ACHN (cell line): ENCODE results near the gene EGLN3.

Experiments used
- DNase-seq: peaks from one replicate; pipeline ENCODE4 v3.0.0-alpha.2; 2015
- in situ Hi-C: cut with HindIII; loops from 2 replicates; pipeline ENCODE4 v1.10.0; 2017; ENCODE audit warnings: low sequenced_read_pairs, low pct_ligation_motif_present, low pct_unique_long_range_greater_than_20kb

EGLN3 gene

DNA sequence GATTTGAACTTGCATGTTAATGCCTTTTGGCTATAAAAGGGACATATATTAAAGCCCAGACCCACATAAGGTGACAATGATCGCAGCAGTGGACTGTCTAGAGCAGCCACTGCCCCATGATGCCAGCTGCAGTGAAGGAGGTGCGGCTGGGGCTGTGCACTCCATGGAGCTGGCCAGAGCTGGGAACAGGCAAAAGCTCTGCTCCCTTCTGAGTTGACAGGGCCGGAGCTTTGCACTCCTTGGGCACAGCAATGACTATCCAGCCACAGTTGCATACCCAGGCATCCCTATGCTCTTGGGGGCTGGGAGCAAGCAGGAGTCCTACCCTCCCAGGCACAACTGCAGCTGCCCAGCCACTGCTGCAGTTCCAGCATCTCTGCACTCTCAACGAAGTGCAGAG, 50.2 kb downstream of the EGLN3 start:
- in situ Hi-C loops: no loop called here
- no peak for DNase-seq

DNA sequence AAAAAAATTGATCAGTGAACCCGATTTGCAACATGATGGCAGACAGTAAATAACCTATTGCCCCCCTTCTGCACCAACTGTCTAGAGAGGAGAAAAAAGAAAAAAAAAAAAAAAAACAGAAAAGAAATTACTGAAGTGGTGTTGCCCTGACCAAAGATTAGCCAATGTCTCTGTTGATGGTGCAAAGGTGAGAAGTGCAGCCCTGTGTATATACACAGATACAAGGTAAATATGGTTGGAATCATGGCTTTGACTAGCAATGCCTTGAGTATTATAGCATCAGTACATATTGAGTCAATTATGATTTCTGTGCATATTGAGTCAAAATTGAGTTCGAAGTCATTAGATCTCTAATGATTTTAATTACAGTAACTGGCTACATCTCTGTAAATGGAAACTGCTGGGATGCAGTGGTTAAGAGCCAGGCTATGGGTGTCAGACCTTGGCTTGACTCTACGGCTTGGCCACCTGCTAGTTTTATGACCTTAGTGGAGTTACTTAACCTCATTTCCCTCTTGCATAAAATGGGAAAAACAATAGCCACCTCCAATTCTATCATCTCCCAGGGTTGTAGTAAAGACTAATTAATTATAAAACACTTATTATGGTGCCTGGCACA, 51.0 kb downstream of the EGLN3 start:
- DNase-seq: no peak
- in situ Hi-C loops: no loop called here

DNA sequence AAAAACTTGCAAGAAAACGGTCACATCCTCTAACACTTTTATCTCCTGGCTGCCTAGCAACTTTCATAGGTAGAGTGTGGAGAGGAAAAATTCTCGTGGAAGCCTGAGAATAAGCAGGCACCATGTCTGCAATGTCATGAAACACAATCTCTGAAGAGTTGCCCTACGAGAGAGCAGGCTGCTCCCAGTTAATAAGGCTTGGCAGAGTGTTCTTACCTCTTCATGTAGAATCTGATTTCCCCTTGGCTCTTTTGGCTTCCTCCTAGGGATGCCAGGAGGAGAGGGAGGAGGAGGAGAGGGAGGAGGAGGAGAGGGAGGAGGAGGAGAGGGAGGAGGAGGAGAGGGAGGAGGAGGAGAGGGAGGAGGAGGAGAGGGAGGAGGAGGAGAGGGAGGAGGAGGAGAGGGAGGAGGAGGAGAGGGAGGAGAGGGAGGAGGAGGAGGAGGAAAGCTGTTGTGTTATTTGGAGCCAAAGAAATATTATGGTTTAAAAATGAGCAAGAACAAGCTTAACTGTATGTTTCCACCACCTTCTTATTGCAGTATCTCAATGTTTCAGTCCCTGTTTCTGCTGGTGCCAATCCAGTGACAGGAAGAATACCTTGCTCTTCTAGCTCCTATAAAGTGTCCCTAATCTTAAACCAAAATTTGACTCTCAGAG, 52.9 kb downstream of the EGLN3 start:
- no peak for DNase-seq
- in situ Hi-C loops: no loop called here

DNA sequence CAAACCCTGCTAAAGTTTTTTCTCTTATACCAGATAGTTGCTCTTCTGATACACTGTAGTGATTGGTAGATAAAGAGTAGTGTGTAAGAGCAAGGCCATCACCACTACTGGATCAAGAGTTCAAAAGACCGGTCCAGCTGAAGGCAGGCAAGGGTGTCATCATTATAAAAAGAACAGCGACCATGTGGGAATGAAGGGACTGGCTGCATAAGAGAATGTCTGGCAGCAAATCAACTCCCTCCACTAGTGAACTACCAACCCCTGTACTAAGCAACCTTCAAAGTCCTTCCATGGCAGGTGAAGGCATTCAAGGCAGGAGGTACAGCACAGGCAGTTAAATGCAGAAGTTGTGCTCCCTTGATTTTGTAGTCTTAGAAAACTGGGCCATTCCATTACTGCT, 53.5 kb downstream of the EGLN3 start:
- in situ Hi-C loops: no loop called here
- no peak for DNase-seq

DNA sequence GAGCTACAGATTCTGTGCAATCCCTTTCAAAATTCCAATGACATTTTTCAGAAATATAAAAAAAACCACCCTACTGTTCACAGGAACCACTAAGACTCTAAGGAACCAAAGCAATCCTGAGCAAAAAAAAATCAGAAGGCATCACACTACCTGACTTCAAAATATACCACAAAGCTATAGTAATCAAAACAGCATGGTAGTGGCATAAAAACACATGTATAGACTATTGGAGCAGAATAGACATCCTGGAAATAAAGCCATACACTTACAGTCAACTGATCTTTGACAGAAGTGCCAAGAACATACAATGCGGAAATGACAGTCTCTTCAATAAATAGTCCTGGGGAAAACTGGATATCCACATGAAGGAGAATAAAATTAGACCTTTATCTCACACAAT, 56.5 kb downstream of the EGLN3 start:
- no peak for DNase-seq
- in situ Hi-C loops: no loop called here

DNA sequence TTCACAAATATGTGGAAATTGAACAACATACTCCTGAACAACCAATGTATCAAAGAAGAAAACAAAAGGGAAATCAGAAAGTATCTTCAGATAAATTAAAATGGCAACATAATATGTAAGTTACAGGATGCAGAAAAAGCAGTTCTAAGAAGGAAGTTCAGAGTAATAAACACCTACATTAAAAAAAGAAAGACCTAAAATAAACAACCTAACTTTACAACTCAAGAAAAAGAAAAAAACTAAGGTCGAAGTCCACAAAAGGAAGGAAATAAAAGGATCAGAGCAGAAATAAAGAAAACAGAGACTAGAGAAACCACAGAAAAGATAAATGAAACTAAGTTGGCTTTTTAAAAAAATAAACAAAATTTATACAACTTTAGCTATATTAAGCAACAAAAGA, 59.2 kb downstream of the EGLN3 start:
- DNase-seq: no peak
- in situ Hi-C loops: no loop called here

DNA sequence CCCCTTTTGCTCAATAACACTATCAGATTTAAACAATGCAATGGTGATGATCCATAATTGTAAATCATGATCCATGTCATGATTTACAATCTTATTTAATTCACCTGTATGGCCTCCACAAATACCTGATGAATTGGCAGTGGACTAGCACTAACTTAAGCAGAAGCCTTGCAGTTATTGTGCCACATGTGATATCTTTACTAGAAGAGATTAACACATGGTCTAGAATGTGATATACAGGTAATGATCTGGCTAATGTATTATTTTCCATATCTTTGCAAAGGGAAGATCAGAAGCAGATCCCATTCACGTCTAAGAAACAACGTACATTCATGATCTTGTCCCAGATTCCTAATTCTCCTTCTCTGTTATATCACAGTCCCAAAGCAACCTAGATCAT, 66.0 kb downstream of the EGLN3 start:
- in situ Hi-C loops: no loop called here
- no peak for DNase-seq

DNA sequence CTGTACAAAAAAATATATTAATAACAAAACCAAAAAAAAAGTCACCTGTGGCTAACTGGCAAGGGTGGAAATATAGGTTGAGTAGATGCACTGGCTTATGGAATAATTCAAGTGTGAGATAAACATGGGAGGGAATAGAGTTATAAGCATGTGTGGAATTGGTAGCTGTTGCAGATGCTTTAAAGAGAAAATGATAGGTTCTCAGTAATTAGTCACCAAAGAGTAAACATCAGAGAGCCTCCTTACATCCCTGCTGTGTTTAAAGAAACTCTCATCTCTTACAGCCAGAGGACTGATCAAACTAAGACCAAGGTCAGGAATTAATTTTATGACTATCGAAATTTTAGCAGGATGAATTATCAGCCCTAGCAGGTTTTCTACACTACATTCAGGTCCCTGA, 70.5 kb downstream of the EGLN3 start:
- in situ Hi-C loops: no loop called here
- no peak for DNase-seq

DNA sequence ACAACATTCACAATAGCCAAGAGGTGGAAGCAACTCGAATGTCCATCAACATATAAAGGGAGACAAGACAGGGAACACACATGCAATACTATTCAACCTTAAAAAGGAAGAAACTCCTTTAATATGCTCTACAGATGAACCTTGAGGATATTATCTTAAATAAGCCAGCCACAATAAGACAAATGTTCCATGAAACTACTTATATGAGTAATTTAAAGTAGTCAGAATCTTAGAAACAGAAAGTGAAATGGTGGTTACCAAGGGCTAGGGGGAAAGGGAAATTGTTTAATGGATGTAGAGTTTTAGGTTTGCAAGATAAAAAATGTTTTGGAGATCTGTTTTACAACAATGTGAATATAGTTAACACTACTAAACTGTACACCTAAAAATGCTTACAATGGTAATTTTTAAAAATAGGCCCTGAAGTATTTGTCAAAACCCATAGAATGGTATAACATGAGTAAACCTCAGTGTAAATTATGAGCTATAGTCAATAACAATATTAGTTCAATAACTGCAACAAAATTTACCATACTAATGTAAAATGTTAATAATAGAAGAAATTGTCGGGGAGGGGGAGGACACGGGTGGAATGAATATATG, 71.1 kb downstream of the EGLN3 start:
- no peak for DNase-seq
- in situ Hi-C loops: no loop called here

DNA sequence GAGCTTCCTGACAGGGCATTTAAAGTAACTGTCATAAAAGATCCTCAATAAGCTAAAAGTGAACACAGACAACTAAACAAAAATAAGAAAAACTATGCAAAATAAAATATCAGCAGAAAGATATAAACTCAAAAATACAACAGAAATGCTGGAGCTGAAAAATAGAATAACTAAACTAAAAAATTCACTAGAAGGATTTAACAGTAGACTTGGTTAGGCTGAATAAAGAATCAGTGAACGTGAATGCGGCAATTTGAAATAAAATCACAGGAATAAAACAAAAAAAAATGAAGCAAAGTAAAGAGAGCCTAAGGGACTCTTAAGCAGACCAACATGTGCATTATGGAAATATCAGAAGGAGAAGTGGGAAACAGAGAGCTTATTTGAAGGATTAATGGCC, 74.6 kb downstream of the EGLN3 start:
- in situ Hi-C loops: no loop called here
- DNase-seq: no peak
